Activated T-cell treated with anti-CD3 and anti-CD28 coated beads, Interleukin-2, amount 50 U/mL, for 1 hour (primary cell): Measurements from ENCODE around the gene CHEK2.
"Not testable (repeated sequence)": the region's sequence is repeated elsewhere in the genome, so short reads cannot be mapped to it uniquely, and the experiment has no call there.

Experiments used
- DNase-seq: peaks from one replicate; pipeline ENCODE4 v3.0.0-alpha.2; 2020

Gene CHEK2

GRCh38 chr22:28682966-28683365 is 58.7 kb downstream of the CHEK2 start:
- DNase-seq: not testable (repeated sequence)

GRCh38 chr22:28680813-28681490 is 60.7 kb downstream of the CHEK2 start:
- not testable (repeated sequence) for DNase-seq

- peak; percentile 43 for DNase-seq
Measured at GRCh38 chr22:28679611-28680287, 61.9 kb downstream of the CHEK2 start, which contains the start of gene TTC28. TSS of gene TTC28 (minus strand) at chr22:28679840. CDS start at chr22:28679723, 117 bp downstream.

GRCh38 chr22:28678778-28679610 is 62.6 kb downstream of the CHEK2 start:
- peak; percentile 31 for DNase-seq

DNA sequence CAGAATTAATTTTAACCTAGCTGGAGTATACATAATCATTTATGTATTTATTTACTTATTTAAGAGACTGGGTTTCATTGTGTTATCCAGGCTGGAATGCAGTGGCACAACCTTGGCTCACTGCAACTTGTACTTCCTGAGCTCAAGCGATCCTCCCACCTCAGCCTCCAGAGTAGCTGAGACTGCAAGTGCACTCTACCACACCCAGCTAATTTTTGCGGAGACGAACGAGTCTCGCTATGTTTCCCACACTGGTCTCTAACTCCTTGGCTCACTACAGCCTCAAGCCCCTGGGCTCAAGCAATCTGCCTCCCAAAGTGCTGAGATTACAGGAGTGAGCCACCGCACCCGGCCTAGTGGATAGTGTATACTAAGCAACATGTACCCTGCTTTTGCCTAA is 63.5 kb downstream of the CHEK2 start:
- not testable (repeated sequence) for DNase-seq

DNA sequence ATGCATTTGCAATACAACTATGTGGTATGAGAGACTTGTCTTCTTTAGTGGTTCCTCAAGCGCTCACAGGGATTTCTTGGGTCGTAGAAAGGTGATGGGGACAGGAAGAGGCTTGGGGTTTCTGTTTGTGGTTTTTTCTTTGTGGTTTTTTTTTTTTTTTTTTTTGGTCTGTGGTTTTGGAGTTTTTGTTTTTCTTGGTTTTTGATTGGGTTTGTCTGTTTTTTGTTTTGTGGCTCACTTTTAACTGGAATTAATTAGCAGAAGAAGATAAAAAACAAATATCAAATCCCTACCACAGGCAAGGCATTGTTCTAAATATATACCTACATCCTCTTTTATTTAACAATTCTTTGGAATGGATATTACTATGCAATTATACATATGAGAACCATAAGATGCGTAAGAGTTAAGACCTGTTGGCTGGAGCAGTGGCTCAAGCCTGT is 67.5 kb downstream of the CHEK2 start:
- no peak for DNase-seq

- no peak for DNase-seq
Measured at GRCh38 chr22:28670756-28671155, 70.9 kb downstream of the CHEK2 start.

- DNase-seq: no peak
Measured at GRCh38 chr22:28670161-28670560, 71.5 kb downstream of the CHEK2 start.

DNA sequence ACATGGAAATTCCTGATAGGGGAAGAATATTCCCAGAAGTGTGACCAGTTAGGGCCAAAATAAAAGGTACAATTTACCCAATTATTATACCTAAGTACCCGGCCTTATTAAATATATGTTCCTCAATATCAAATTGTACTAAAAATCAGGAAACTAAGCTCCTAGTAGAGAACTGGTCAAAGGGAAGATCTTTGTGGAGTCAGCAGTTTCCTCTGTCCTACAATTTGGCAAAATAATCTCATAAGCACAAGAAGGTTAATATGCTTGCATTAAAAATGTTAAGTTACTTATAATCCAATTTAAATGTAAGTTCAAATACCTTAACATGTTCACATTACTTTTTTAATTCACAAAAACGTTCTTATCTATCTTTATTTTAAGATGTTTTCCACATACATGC is 72.2 kb downstream of the CHEK2 start:
- DNase-seq: no peak

GRCh38 chr22:28663569-28663942 is 78.1 kb downstream of the CHEK2 start:
- not testable (repeated sequence) for DNase-seq

DNA sequence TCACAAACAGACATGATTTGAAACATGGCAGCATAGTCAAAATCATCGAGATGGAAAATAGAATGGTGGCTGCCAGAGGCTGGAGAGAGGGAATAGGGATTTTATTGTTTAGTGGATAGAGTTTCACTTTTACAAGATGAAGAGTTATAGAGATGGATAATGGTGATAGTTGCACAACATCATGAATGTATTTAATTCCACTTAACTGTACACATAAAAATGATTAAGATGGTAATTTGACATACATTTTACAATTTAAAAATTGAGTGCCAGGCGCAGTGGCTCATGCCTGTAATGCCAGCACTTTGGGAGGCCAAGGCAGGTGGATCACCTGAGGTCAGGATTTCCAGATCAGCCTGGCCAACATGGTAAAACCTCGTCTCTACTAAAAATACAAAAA is 83.2 kb downstream of the CHEK2 start:
- no peak for DNase-seq

DNA sequence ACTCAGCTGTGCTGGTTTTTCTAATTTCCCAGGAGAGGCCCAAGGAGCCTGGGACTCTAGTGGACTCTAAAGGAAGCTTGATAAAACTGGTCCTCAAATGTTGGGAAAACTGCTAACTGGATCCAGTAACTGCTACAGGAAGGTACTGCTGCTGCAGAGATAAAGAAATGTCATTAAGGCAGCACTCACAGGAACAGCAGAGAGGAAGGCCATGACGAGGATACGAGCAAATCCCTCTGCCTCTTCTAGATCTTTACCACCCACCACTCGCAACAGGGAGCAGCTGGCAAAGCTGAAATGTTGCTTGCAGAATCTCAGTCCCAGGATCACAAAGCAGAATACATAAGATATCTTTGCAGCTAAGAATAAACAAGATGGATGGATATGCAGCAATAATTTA is 85.4 kb downstream of the CHEK2 start:
- DNase-seq: no peak

DNA sequence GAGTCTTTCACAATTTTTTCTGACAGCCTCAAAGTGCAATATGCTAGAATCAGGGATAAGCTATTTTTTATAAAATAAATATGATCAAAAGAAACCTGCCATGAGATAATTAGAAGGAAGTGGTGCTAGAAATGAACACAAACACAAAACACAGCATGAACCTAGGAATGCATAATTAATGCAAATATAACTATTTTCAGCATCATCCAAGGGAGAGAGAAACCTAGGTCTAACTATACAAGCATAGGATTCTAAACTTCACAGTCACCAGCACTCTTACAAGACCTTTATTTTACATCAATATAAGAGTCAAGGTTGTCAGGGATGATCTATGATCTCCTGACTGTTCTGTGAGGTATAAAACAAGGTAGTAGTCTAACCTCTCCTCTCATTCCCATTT is 91.2 kb downstream of the CHEK2 start:
- no peak for DNase-seq

GRCh38 chr22:28648792-28649191 is 92.8 kb downstream of the CHEK2 start:
- no peak for DNase-seq

DNA sequence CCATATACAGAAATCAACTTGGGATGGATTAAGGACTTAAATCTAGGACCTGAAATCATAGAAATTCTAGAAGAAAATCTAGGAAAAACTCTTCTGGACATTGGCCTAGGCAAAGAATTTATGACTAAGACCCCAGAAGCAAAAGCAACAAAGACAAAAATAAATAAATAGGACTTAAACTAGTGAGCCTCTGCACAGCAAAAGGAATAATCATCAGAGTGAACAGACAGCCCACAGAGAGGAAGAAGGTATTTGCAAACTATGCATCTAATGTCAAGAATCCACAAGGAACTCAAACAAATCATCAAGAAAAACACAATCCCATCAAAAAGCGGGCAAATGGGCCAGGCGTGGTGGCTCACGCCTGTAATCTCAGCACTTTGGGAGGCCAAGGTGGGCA is 94.4 kb downstream of the CHEK2 start:
- DNase-seq: no peak

DNA sequence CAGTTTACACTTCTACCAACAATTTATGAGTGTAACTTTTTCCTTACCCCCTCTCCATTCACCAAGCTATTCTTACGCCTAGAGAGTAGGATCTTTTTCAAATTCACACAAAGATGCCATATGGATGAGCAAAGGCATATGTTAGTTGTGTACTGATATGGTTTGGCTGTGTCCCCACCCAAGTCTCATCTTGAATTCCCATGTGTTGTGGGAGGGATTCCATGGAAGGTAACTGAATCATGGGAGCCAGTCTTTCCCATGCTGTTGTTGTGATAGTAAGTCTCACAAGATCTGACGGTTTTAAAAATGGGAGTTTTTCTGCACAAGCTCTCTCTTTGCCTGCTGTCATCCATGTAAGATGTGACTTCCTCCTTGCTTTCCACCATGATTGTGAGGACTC is 102.3 kb downstream of the CHEK2 start:
- no peak for DNase-seq
